ENCODE results near the gene CLEC4F. TPM values are rescaled to one million over a fixed set of nuclear protein-coding genes. Genes with fewer than 3 reads are reported as not detected.
A peak's percentile ranks its signal among the peaks of the same experiment; 100 is the strongest.

Gene CLEC4F
- total RNA-seq, 1 donor from 2014 or later, result not detected

DNA sequence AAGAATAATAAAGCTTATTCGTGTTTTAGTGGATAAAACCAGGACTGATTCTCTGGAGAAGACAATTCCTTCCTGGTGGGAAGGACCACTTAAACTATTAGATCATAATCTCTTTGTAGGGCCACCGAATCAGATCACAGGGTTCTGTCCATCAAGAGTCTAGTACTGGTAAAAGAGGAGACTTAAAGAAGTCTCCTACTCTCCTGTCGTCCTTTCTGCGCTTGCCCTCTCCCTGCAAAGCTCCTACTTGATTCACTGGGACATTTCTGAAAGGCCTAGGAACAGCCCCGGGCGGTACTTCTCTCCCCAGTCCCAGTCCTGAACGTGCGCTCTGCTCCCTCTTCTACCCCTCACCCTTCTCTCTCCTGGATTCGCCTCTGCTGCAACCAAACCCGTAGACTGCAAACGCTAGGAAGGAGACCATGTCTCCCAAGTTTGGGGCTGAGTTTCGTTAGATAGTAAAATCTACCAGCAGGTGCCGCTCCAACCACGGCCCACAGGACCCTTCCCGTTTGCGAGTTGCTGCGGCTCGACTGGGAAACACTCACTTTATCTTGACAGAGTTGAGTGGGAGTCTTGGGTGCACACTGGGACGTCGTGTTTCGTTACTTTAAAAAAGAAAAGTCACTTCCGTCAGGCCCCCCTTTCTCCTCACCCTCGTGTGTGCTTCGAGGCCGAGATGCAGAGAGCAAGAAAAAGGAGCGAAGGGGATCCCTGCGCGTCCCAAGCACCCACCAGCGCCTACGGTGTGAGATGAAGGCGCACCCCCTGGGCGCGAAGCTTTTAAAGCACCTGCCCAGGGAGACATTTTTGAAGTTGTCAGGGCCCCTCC, 30.9 kb downstream of the CLEC4F start:
- DNase-seq (ENCODE audit: low read depth), result no peak
- TF ChIP-seq CTCF (conservative IDR thresholded peaks at IDR 0.05; ENCODE audit: low read depth, low read length), result peak; percentile 72
- H3K4me3 ChIP-seq (ENCODE audit: low read depth, low read length), result peak overlapping the region; percentile 13

GRCh38 chr2:70785137-70785911, 35.1 kb downstream of the CLEC4F start:
- H3K4me3 ChIP-seq (ENCODE audit: low read depth, low read length), result no peak overlapping the region
- no peak for DNase-seq (ENCODE audit: low read depth)
- TF ChIP-seq CTCF (conservative IDR thresholded peaks at IDR 0.05; ENCODE audit: low read depth, low read length), result peak; percentile 75

DNA sequence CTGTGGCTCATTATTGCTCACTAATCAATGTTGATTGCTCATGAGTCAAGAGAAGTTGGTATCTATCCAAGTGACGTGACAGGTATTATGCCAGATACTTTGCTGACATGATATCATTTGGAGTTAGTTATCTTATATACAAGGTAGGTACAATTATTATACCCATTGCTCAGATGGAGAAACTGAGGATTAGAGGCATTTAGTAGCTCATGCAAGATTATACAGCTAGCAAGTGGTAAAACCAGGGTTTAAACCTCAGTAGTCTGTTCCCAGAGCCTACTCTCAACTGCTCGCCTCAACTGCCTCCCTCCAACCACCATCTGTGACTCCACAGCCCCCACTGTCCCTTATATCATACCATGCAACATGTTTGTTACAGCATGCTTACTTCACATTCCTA, 36.1 kb downstream of the CLEC4F start:
- no peak for TF ChIP-seq CTCF (conservative IDR thresholded peaks at IDR 0.05; ENCODE audit: low read depth, low read length)
- H3K4me3 ChIP-seq (ENCODE audit: low read depth, low read length), result no peak overlapping the region
- DNase-seq (ENCODE audit: low read depth), result no peak

DNA sequence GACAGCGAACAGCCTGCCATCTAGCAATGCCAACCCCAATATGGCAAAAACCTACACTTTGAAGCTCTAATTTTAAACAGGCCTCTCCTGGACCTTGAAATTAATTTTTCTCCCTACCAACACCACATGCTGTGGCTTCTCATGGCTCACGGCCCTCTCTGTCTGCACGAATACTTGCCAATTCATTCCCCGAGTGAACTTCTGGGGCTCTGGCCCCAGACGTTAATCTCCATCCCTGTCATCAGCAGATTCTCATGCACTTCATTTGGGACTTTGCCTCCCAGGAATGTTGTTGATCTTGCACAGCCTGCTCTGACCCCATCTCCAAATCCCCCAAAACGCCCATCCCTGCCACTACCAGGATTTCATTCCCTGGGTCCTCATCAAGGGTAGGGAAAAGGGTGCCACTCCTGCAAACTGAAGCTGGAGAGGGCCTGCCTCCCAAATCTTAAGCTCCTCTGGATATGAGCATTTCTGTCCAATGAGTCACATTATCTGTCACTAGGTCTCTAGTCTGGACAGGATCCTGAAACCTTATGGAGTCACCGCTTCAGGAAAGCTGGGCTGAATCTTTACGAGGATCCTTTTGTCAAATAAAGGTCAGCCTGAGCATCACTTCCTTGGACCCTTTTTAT, 40.4 kb downstream of the CLEC4F start:
- no peak for DNase-seq (ENCODE audit: low read depth)
- TF ChIP-seq CTCF (conservative IDR thresholded peaks at IDR 0.05; ENCODE audit: low read depth, low read length), result no peak
- H3K4me3 ChIP-seq (ENCODE audit: low read depth, low read length), result no peak overlapping the region

DNA sequence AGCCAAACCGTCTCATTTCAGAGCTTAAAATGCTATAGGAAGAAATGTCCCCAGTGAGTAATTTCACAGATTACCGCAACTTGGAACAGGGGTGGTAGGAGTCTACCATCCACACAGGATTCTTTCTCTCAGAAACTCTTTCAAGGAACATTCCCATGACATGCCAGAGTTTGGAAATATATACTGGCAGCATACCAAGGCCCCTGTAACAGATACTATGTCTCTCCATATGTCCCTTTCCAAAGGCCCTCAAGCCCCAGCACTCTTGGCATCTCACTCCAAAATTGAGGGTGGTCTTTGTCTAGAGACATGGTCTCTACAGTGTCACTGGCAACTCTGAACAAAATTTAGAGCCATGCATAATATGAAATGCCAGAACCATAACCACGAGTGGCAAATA, 40.9 kb downstream of the CLEC4F start:
- no peak for TF ChIP-seq CTCF (conservative IDR thresholded peaks at IDR 0.05; ENCODE audit: low read depth, low read length)
- no peak overlapping the region for H3K4me3 ChIP-seq (ENCODE audit: low read depth, low read length)
- DNase-seq (ENCODE audit: low read depth), result no peak

DNA sequence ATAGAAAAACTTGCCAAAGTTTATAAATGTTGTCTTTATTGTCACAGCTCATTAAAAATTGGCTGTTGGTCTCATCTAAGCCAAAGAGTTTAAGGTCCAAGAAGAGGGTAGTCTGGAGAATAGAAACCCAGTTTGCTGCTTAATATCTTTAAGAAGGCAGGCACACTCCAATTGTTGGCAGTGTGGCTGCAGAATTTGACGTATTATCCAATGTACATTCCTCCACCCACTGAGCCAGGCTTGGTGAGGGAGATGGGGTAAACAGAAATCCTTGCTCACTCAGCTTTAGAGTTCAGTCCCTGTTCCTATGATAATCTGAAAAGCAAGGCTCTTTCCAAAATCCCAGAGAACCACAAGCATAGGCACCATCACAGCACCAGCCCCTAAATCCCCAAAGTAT, 41.7 kb downstream of the CLEC4F start:
- H3K4me3 ChIP-seq (ENCODE audit: low read depth, low read length), result no peak overlapping the region
- no peak for DNase-seq (ENCODE audit: low read depth)
- no peak for TF ChIP-seq CTCF (conservative IDR thresholded peaks at IDR 0.05; ENCODE audit: low read depth, low read length)

Data from epithelial cell of proximal tubule (primary cell).